Right lobe of liver (tissue), 6 donors: ENCODE results near the gene COL11A2. TPM values are rescaled to one million over a fixed set of nuclear protein-coding genes. Genes with fewer than 3 reads are reported as not detected.
A peak's percentile ranks its signal among the peaks of the same experiment; 100 is the strongest.
"Not testable (repeated sequence)": the region's sequence is repeated elsewhere in the genome, so short reads cannot be mapped to it uniquely, and the experiment has no call there.

Source experiments
- ATAC-seq, 4 donors: fragments of 200-7000 bp; cut with Tn5 transposase; one replicate each; pipeline ENCODE4 v1.9.1; 2020; ENCODE audit warnings: mild to moderate bottlenecking in 4 of 4, moderate library complexity in 4 of 4
- DNase-seq, 3 donors: peaks; one replicate each; pipeline ENCODE4 v3.0.0-alpha.2; 2020
- H3K27ac ChIP-seq, 3 donors: fragments of 200-600 bp; one replicate each; pipeline ENCODE4 v1.8.0; 2022
- H3K27me3 ChIP-seq, 2 donors: fragments of 200-600 bp; one replicate each; pipeline ENCODE4 v1.8.0; 2022
- H3K36me3 ChIP-seq, 4 donors: fragments of 200-600 bp; sonication (generic) in 1 of 4; one replicate each; pipeline versions ENCODE4 v1.5.1 to v1.8.0; 2017 to 2022; ENCODE audit warnings: control low read depth in 1 of 4
- H3K4me1 ChIP-seq, 4 donors: fragments of 200-600 bp; sonication (generic) in 1 of 4; one replicate each; pipeline versions ENCODE4 v1.5.1 to v1.8.0; 2017 to 2022; ENCODE audit warnings: control low read depth in 1 of 4
- H3K4me3 ChIP-seq, 3 donors: fragments of 200-600 bp; one replicate each; pipeline ENCODE4 v1.8.0; 2022
- H3K9me3 ChIP-seq, 4 donors: fragments of 200-600 bp; sonication (generic) in 1 of 4; one replicate each; pipeline versions ENCODE4 v1.5.1 to v1.8.0; 2017 to 2022; ENCODE audit warnings: control low read depth in 1 of 4
- CTCF ChIP-seq, 4 donors: fragments of 200-600 bp in 3 of 4; fragments of 450-650 bp in 1 of 4; IDR thresholded peaks; one replicate each; pipeline versions ENCODE4 v1.5.1 to v1.8.0; 2016 to 2022; ENCODE audit warnings: antibody characterized with exemption in 4 of 4, mild to moderate bottlenecking in 2 of 4
- POLR2A ChIP-seq: fragments of 450-650 bp; IDR thresholded peaks from one replicate; pipeline ENCODE4 v1.6.1; 2017; ENCODE audit warnings: antibody characterized with exemption, mild to moderate bottlenecking
- WGBS: methylation state at CpG from one replicate; pipeline ENCODE4 v1.1.6; 2018; ENCODE audit warnings: low coverage, low lambda C conversion rate; ENCODE audit not compliant: insufficient coverage; ENCODE audit errors: missing lambda C conversion rate; 5-methylcytosine and 5-hydroxymethylcytosine counted together
- intact Hi-C, 2 donors: fragments of 100-400 bp; cut with DNase I; formaldehyde crosslinking; loops; one replicate each; pipeline versions ENCODE4 v1.11.2 to v1.14.1; 2022
- total RNA-seq, 6 experiments: library from RNA; depleted of rRNA in 2 of 6; stranded (reverse); fragments of >200 nt in 2 of 6; fragmentation: NEBNext Ultra II Directional in 3 of 6; extraction: Animal tissue kit (Norgen Biotek cat#: 25700) in 3 of 6; gene quantifications; one replicate each; pipeline versions ENCODE4 v1.1.0 to v1.2.4, GENCODE V29; 2016 to 2023
- donor health status: DM: no; HTN: yes; CAD: no.
- donor health status: DM: no; HTN: no; CAD: no.
- donor health status: DM: no; HTN: no; CAD: no.
- donor health status: DM: no; HTN: yes; CAD: no.
- donor health status: DM: no; HTN: yes; CAD: no.

COL11A2 gene
- total RNA-seq, 6 experiments from 2014 or later, result 0.06 to 1.4 (median 0.61) TPM

GRCh38 chr6:33236328-33236727 lies 44.1 kb upstream of the COL11A2 start:
- H3K9me3 ChIP-seq, result no peaks in the 10 kb centered on the region
- no peak overlapping the region for H3K27ac ChIP-seq
- H3K27me3 ChIP-seq, result no peaks in the 10 kb centered on the region
- H3K4me1 ChIP-seq, result no peaks in the 10 kb centered on the region
- DNase-seq, result no peak
- ATAC-seq, result no peak
- TF ChIP-seq POLR2A (no peak), CTCF (IDR thresholded peaks at IDR 0.05) (no peak)
- intact Hi-C loops, result no loop called here
- no peaks in the 10 kb centered on the region for H3K36me3 ChIP-seq
- no peak overlapping the region for H3K4me3 ChIP-seq

GRCh38 chr6:33235221-33235634 lies 43.0 kb upstream of the COL11A2 start:
- Histone ChIP-seq H3K36me3 (no peaks in the 10 kb centered on the region), H3K4me1 (no peaks in the 10 kb centered on the region), H3K9me3 (no peaks in the 10 kb centered on the region), H3K27me3 (no peaks in the 10 kb centered on the region), H3K27ac (no peak overlapping the region), H3K4me3 (no peak overlapping the region)
- intact Hi-C loops, result no loop called here
- DNase-seq (no peak), ATAC-seq (no peak)
- no peak for TF ChIP-seq CTCF (IDR thresholded peaks at IDR 0.05)
- no peak for TF ChIP-seq POLR2A
- WGBS, result 21% methylated on average over 6 of the region's 6 CpGs

- 31% methylated on average over 11 of the region's 14 CpGs for WGBS
- H3K27me3 ChIP-seq, intact Hi-C loops, H3K9me3 ChIP-seq, H3K36me3 ChIP-seq, H3K4me1 ChIP-seq, H3K4me3 ChIP-seq, H3K27ac ChIP-seq, ATAC-seq, DNase-seq: not testable (repeated sequence)
Observed at GRCh38 chr6:33226503-33227120, 34.3 kb upstream of the COL11A2 start.

GRCh38 chr6:33217681-33218080 lies 25.4 kb upstream of the COL11A2 start:
- no peak for TF ChIP-seq CTCF (IDR thresholded peaks at IDR 0.05)
- TF ChIP-seq POLR2A, result no peak

GRCh38 chr6:33217246-33217645 lies 25.0 kb upstream of the COL11A2 start:
- no peaks in the 10 kb centered on the region for H3K36me3 ChIP-seq
- H3K4me3 ChIP-seq, result no peak overlapping the region
- no peak for TF ChIP-seq CTCF (IDR thresholded peaks at IDR 0.05)
- no peak for TF ChIP-seq POLR2A
- DNase-seq (no peak), ATAC-seq (no peak)
- H3K27ac ChIP-seq, result no peak overlapping the region
- no peaks in the 10 kb centered on the region for H3K9me3 ChIP-seq
- H3K4me1 ChIP-seq, result peaks cover 0 to 6% (median 0%) of the 10 kb centered on the region in 4 donors
- intact Hi-C loops, result no loop called here
- no peaks in the 10 kb centered on the region for H3K27me3 ChIP-seq
- 80% methylated on average over 6 of the region's 6 CpGs for WGBS

More at GRCh38 chr6:33217681-33218080, 25.4 kb upstream of the COL11A2 start:
- intact Hi-C loops, result no loop called here
- Histone ChIP-seq H3K27me3 (no peaks in the 10 kb centered on the region), H3K36me3 (no peaks in the 10 kb centered on the region), H3K4me1 (peaks cover 0 to 3% (median 0%) of the 10 kb centered on the region in 4 donors), H3K9me3 (no peaks in the 10 kb centered on the region), H3K27ac (no peak overlapping the region), H3K4me3 (no peak overlapping the region)
- no peak for ATAC-seq
- peak in 1 of 3 donors; percentile 15 for DNase-seq
- 65% methylated on average over 3 of the region's 3 CpGs for WGBS
